Measurements from ENCODE around the gene OGFRL1.

Gene OGFRL1

DNA sequence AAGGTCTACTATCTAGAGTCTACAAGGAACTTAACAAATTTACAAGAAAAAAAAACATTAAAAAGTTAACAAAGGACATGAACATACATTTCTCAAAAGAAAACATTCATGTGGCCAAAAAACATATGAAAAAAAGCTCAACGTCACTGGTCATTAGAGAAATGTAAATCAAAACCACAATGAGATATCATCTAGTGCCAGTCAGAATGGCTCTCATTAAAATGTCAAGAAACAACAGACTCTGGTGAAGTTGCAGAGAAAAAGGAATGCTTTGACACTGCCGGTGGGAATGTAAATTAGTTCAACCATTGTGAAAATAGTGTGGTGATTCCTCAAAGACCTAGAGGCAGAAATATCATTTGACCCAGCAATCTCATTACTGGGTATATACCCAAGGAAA, 48.3 kb downstream of the OGFRL1 start:
- DNase-seq, result no peak

DNA sequence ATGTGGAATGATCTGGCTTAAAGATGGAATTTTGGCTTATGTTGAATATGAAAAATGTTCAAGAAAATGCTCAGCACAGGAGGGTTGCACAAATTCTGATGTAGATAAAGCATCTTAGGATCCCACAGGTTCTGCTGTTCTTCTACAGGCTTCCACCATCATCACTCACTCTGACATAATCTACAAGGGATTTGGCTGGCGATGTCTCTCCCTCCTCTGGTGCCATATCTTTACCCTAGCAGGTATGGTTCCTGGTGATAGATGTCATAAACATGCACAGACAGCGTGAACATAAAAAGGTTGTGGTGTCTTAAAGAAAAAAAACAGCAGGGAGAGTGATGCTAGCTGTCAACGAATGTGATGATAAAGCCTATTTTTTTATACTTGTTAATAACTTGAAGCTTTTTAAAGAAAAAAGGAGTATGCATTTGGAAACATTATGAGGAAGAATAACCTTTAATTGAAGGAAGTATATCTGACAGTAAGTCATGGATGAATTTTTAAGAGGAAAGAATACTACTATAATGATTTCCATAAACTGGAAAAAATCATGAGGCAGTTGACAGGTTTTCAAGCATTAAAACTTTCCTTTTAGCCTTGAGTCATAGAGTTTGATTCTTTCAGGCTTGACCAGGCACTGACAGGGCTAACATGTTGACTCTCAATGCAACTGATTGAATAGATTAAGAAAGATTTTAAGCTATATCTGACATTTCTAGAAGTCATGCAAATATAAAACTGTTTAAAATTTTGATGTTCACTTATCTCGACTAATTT, 50.1 kb downstream of the OGFRL1 start:
- no peak for DNase-seq

DNA sequence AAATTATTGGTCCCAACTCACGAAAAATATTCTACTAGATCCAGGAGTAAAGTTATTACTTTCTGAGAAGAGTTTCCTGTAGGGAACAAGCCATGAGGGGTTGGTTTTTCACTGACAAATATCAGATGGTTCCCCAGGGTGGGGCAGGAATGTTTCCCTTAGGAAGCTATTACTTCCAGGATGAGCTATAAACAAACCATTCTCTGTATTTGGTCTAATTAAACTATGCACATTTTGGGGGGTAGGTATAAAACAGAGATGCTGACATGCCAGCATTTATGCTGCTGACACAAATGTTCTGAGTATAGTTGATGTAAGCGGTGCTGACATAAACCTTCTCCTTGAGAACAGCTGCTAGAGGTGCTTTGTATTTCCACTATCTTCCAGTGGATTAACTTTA, 54.2 kb downstream of the OGFRL1 start:
- DNase-seq, result no peak

DNA sequence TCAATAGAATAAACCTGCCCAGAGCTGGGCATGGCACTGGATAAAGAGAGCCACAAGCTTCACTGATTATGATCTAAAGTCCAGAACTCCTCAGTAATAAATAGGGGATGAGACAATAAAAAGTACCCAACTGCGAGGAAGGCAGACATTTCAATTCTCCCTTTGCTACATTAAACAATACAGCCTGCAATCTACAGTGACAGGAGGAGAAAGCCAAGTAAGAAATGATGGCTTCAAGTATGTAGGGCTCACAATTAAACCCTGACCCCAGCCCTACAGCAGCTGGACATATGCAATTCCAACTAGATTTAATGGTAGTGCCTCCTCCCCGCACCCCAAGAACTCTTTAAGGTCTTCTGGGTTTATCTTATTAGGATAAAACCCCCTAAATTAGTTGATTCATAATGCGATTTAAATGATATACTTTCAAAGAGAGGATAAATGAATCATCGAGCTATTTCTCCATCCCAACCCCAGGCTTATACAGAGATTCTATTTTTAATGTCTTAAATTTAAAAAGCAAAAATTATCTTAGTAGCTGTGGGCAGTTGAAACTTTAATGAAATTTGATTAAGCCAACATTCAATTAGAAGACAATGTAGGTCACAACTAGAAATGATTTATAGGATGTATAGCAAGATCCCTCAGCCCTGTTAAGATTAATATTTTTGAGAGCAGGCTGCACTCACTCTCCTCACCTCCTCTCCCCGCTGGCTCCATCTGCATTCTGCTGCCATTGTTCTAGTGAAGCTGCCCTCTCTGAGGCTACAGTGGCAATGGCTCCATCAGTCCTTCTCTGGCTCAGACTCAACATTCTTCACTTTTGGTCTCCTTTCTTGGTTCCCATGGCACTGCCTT, 57.1 kb downstream of the OGFRL1 start:
- no peak for DNase-seq

DNA sequence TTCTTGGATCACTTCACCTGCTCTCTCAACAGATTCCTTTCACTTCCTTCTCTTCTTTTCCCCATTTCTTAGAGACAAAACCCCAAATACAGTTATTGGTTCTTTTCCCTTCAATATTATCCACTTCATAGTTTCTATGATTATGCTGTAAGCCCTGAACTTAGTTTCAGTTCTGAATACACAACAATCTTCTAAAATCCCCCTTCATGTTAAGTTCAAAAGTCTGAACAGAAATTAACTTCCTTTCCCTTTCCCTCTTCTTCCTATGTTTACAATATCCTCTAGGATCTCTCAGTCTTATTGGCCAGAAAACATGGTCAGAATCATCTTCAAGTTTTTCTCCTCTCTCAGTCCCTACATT, 57.7 kb downstream of the OGFRL1 start:
- DNase-seq, result no peak

DNA sequence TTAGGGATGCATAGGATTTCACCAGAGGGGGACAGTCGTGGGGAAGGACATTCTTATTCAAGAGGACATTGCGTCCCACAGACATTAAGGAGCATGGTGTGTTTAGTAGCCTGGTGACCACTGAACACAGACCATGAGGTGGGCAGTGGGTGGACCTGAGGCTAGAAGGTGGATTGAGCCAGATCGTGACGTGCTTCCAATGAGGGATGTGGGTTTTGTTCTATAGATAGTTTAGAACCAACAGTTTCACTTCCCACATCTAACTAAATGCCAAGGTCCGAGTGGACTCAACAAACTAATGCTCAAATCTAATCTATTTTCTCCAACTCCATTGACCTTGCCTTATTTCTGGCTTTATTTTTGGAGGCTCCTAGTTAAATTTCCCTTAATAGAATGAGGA, 58.5 kb downstream of the OGFRL1 start:
- no peak for DNase-seq

DNA sequence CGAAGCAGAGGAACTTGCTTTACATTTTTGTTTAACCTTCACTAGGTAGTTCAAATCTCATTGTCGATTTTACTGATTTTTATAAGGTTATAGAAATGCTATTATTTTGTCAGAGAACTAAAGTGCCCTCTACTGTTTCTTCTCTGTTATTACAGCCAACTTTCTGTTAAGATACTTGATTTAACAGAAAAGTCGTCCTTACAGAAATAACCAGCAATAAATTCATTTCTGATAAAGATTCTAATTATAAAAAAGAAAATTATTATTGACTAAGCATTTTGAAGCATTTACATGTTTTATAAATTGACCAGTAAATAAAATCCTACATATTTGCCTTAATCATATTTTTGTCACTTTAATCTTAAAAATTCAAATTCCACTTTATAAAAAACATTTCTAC, 60.8 kb downstream of the OGFRL1 start:
- DNase-seq, result peak; percentile 12

DNA sequence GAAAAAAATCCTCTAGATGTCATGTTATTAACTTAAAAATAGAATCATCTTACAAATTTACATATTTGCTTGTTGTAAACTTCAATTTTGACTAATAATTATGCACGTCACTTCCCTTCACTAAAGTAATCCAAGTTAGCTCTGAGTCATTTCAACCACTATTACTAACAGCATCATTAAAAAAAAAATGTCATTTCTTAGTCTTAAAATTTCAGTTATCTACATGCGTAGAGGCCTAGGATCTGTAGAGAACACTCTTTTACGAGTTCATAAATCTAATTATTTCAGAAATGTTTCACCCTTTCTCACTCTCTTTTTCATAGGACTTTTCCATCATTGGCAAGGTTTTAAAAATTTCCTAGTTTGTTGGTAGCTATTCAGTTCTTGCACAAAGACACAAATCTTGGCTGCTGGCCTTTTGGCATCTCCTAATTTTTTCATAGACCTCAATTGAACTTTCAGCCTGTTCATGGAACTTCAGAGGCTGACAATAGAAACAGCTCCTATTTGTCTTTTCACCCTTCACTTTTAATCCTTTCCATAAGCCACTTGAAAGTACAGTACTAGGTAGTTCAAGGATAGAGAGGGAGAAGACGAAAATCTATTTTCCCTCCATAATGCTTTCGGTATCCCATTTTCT, 61.5 kb downstream of the OGFRL1 start:
- no peak for DNase-seq

DNA sequence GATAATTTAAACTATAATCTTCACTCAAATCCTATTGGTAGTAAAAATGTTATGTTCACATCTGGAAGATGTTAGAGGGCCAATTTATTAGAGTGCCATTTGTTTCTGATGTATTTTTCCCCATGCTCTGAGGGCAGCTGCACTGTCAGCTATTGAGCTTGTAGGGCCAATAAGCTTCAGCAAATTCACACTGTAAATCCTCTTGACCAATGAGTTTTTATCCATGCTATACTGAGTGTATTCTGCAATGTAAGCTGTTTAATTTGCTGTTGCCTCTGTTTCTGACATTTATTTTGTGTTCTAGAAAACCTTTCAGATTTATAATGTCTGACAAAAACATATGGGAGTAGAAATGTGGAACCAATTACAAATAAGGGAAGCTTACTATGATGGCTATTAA, 62.6 kb downstream of the OGFRL1 start:
- DNase-seq, result no peak

Data from DMS79 treated with DMSO at 0.1 percent for 48 hours (cell line).